22Rv1 (cell line): ENCODE measurements around the gene DTD2.

Source experiments
- ZFX ChIP-seq: fragments of 450-650 bp; IDR thresholded peaks from 2 replicates; pipeline ENCODE4 v1.6.1; 2017; ENCODE audit warnings: antibody characterized with exemption, borderline replicate concordance
- TF ChIP-seq, protein P1 (sequence below): fragments of 450-650 bp; IDR thresholded peaks from 2 replicates; pipeline ENCODE4 v1.5.1; 2017; ENCODE audit warnings: mild to moderate bottlenecking

DNA sequence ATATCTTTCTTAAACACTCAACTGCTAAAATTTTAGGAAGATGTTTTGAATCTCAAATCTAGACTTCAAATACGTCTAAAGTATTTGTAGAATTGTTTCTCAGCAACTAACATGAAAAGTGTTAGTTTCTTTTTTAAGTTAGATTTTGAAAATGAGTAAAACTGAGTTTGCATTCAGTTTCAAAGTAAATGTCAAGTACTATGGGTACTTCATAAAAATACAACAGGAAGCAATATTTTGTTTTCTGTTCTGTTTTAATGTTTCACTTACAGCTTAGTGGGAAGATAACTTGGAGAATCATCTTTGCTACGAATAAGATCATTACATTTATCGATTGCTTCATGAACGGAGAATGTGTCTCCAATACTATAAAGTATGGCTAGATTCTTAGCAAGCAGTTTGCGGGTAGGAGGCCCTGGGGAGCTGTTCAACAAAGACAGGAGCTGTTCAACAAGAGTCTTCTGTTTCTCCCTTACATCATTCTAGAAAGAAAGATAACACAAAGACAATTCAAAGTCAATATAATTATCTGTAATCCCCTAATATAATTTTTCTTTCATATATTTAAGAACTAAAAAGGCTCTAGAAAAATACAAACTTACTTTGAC lies 57.2 kb downstream of the DTD2 start:
- TF ChIP-seq, protein P1, sequence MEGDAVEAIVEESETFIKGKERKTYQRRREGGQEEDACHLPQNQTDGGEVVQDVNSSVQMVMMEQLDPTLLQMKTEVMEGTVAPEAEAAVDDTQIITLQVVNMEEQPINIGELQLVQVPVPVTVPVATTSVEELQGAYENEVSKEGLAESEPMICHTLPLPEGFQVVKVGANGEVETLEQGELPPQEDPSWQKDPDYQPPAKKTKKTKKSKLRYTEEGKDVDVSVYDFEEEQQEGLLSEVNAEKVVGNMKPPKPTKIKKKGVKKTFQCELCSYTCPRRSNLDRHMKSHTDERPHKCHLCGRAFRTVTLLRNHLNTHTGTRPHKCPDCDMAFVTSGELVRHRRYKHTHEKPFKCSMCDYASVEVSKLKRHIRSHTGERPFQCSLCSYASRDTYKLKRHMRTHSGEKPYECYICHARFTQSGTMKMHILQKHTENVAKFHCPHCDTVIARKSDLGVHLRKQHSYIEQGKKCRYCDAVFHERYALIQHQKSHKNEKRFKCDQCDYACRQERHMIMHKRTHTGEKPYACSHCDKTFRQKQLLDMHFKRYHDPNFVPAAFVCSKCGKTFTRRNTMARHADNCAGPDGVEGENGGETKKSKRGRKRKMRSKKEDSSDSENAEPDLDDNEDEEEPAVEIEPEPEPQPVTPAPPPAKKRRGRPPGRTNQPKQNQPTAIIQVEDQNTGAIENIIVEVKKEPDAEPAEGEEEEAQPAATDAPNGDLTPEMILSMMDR, result no peak
- TF ChIP-seq ZFX, result no peak
